Measurements from ENCODE around the gene RIIAD1.

DNA sequence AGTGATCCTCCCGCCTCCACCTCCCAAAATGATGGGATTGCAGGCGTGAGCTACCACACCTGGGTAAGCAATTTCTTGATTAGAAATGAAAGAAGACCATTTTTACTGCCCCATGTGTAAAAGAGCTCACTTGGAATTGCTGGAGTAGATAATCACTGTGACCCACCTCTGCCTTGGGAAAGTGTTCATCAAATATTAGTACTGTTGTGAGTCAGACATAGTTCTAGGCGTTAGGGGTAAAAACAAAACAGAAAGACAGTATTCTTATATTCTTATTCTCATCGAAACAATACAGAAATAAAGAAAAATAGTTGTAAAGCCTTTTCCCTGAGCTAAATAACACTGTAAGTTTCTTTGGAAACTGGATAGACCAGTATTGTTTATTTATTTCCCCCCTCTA, 40.9 kb upstream of the RIIAD1 start:
- TF ChIP-seq, protein P1, sequence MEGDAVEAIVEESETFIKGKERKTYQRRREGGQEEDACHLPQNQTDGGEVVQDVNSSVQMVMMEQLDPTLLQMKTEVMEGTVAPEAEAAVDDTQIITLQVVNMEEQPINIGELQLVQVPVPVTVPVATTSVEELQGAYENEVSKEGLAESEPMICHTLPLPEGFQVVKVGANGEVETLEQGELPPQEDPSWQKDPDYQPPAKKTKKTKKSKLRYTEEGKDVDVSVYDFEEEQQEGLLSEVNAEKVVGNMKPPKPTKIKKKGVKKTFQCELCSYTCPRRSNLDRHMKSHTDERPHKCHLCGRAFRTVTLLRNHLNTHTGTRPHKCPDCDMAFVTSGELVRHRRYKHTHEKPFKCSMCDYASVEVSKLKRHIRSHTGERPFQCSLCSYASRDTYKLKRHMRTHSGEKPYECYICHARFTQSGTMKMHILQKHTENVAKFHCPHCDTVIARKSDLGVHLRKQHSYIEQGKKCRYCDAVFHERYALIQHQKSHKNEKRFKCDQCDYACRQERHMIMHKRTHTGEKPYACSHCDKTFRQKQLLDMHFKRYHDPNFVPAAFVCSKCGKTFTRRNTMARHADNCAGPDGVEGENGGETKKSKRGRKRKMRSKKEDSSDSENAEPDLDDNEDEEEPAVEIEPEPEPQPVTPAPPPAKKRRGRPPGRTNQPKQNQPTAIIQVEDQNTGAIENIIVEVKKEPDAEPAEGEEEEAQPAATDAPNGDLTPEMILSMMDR (IDR thresholded peaks at IDR 0.05), result no peak
- TF ChIP-seq EP300 (IDR thresholded peaks at IDR 0.05), result no peak
- no peak for TF ChIP-seq POLR2A (IDR thresholded peaks at IDR 0.05)
- no peak for TF ChIP-seq POLR2AphosphoS5 (IDR thresholded peaks at IDR 0.05)

All from gastroesophageal sphincter (tissue), 3 donors.